ENCODE measurements around the gene KCNT2.

GRCh38 chr1:196259316-196259715 lies 348.9 kb downstream of the KCNT2 start:
- no peak for TF ChIP-seq ZNF274 (IDR thresholded peaks at IDR 0.05; ENCODE audit: low read depth, low read length)
- TF ChIP-seq YY1 (IDR thresholded peaks at IDR 0.05; ENCODE audit: insufficient read depth, insufficient read length) = no peak
- TF ChIP-seq SUZ12 (IDR thresholded peaks at IDR 0.05; ENCODE audit: extremely low read depth, insufficient read depth, insufficient read length) = no peak

Measured in NT2/D1 (cell line).